ENCODE data around the gene EEFSEC.

DNA sequence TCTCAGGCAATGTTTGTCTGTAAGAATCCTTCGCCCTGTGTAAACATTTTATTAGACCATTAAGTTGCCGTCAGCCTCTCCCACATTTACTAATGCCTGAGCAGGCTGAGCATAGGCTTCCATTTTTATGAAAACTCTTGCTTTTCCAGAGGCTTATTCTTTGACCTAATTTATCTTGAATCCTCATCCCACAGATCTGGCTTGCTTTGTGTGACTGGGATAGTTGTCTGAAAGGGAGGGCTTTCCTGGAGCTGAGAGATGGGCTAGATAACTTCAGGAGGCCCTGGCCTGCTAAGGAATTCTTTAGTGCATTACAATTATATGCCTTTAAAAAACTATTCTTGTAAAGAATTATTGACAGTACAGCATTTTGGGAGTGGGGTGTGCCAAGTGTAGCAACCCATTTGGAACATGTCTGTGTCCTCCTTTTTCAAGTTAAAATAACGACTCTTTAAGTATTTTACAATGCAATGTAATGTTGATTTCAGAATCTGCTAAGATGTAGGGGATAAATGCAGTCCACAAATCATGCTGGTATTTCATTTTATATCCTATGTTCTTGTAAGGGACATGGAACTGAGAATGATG lies 52.4 kb downstream of the EEFSEC start:
- TF ChIP-seq CTCF (IDR thresholded peaks at IDR 0.05; ENCODE audit: low read length) (no peak), EZH2 (optimal IDR thresholded peaks at IDR 0.05; ENCODE audit: low read depth, low read length) (no peak)

Measured in MM.1S (cell line).